ENCODE measurements around the gene PSPN. TPM values are rescaled to one million over a fixed set of nuclear protein-coding genes. Genes with fewer than 3 reads are reported as not detected.

PSPN gene
- total and polyA plus RNA-seq, 2 of the 13 experiments (the other 11 are each of a cell fraction or from before 2014, with no cell fraction given) = 0.69 to 1.1 TPM

GRCh38 chr19:6424939-6425731 is 49.4 kb upstream of the PSPN start (continued):
- TF ChIP-seq, protein P1, sequence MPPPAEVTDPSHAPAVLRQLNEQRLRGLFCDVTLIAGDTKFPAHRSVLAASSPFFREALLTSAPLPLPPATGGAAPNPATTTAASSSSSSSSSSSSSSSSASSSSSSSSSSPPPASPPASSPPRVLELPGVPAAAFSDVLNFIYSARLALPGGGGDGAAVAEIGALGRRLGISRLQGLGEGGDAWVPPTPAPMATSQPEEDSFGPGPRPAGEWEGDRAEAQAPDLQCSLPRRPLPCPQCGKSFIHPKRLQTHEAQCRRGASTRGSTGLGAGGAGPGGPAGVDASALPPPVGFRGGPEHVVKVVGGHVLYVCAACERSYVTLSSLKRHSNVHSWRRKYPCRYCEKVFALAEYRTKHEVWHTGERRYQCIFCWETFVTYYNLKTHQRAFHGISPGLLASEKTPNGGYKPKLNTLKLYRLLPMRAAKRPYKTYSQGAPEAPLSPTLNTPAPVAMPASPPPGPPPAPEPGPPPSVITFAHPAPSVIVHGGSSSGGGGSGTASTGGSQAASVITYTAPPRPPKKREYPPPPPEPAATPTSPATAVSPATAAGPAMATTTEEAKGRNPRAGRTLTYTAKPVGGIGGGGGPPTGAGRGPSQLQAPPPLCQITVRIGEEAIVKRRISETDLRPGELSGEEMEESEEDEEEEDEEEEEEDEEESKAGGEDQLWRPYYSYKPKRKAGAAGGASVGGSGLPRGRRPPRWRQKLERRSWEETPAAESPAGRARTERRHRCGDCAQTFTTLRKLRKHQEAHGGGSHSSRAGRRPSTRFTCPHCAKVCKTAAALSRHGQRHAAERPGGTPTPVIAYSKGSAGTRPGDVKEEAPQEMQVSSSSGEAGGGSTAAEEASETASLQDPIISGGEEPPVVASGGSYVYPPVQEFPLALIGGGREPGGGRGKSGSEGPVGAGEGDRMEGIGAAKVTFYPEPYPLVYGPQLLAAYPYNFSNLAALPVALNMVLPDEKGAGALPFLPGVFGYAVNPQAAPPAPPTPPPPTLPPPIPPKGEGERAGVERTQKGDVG (CRISPR knock-in tag; IDR thresholded peaks at IDR 0.05; ENCODE audit: borderline replicate concordance) = peak; percentile 97; the same call in 1 of the 2 replicates
- TF ChIP-seq PAF1 (CRISPR knock-in tag; IDR thresholded peaks at IDR 0.05) (no peak), POLR2AphosphoS5 (IDR thresholded peaks at IDR 0.05; ENCODE audit: low read depth, low read length) (no peak), FLYWCH1 (CRISPR knock-in tag; IDR thresholded peaks at IDR 0.05) (no peak), KAT8 (CRISPR knock-in tag; IDR thresholded peaks at IDR 0.05) (no peak), ZSCAN22 (CRISPR knock-in tag; IDR thresholded peaks at IDR 0.05) (no peak), SKI (IDR thresholded peaks at IDR 0.05; ENCODE audit: partially characterized antibody) (no peak), ZNF232 (CRISPR knock-in tag; IDR thresholded peaks at IDR 0.05; ENCODE audit: borderline replicate concordance) (peak; percentile 68; the same call in 1 of the 2 replicates), PAXIP1 (CRISPR knock-in tag; conservative IDR thresholded peaks at IDR 0.05) (peak; percentile 18; the same call in 1 of the 2 replicates), MATR3 (CRISPR knock-in tag; IDR thresholded peaks at IDR 0.05) (no peak), IRF1 (CRISPR knock-in tag; IDR thresholded peaks at IDR 0.05; ENCODE audit: low read depth) (peak; percentile 47; the same call in 1 of the 2 replicates), ZC3H13 (CRISPR knock-in tag; IDR thresholded peaks at IDR 0.05) (no peak), DPF2 (CRISPR knock-in tag; IDR thresholded peaks at IDR 0.05; ENCODE audit: borderline replicate concordance, low read depth) (no peak), SOX5 (CRISPR knock-in tag; IDR thresholded peaks at IDR 0.05; ENCODE audit: borderline replicate concordance) (no peak), ZFP41 (CRISPR knock-in tag; IDR thresholded peaks at IDR 0.05; ENCODE audit: borderline replicate concordance) (no peak; the same call in 1 of the 2 replicates), IKZF5 (CRISPR knock-in tag; IDR thresholded peaks at IDR 0.05) (no peak; the same call in 1 of the 2 replicates), ZSCAN29 (CRISPR knock-in tag; conservative IDR thresholded peaks at IDR 0.05) (no peak), SALL2 (CRISPR knock-in tag; IDR thresholded peaks at IDR 0.05) (0 out of 2 replicates have a peak, but pooled peaks have one; percentile 6), SMAD1 (CRISPR knock-in tag; IDR thresholded peaks at IDR 0.05; ENCODE audit: borderline replicate concordance, low read depth) (no peak)
- TF ChIP-seq, protein P2, sequence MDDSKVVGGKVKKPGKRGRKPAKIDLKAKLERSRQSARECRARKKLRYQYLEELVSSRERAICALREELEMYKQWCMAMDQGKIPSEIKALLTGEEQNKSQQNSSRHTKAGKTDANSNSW (CRISPR knock-in tag; IDR thresholded peaks at IDR 0.05; ENCODE audit: borderline replicate concordance) = no peak

Data from HepG2 (cell line).